GM20000 (cell line): ENCODE results near the gene H3-3A.
A peak's percentile ranks its signal among the peaks of the same experiment; 100 is the strongest.

Experiments
- DNase-seq: peaks from one replicate; pipeline ENCODE4 v3.0.0; 2012; ENCODE audit warnings: low spot score
- CTCF ChIP-seq: IDR thresholded peaks from 2 replicates; pipeline ENCODE4 v1.5.1; 2012; ENCODE audit warnings: mild to moderate bottlenecking, control low read depth; ENCODE audit errors: extremely low read depth, missing control alignments

The H3-3A gene

DNA sequence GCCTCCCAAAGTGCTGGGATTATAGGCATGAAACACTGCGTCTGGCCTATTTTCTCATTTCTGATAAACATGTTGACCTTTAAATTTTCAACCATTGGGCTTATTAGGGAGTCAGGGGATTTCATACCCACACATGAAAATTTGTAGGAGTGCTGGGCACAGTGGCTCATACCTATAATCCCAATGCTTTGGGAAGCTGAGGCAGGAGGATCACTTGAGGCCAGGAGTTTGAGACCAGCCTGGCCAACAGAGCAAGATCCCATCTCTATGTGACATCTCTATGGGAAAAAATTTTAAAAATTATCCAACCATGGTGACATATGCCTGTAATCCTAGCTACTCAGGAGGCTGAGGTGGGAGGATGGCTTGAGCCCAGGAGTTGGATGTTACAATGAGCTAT, 10.5 kb upstream of the H3-3A start:
- no peak for DNase-seq
- no peak for TF ChIP-seq CTCF

GRCh38 chr1:226054519-226055327, 7.8 kb upstream of the H3-3A start:
- DNase-seq = no peak
- no peak for TF ChIP-seq CTCF

DNA sequence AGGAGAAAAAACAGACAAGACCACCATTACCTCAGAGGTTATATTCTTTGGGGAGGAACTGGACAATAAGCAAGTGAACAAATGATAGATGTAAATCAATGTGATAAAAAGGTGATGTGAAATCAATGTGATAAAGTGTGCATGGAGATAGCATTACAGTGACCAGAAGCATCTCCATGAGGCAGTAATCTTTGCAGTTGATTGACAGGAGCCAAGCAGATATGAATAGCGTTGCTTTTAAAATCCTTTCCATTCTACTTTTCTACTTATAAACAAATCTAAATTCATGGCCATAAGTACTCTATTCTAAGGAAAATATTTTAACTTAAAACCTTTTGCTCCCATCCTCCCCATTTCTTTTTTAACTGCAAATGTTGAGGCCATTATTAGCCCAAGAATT, 2.8 kb upstream of the H3-3A start:
- DNase-seq = no peak
- no peak for TF ChIP-seq CTCF

DNA sequence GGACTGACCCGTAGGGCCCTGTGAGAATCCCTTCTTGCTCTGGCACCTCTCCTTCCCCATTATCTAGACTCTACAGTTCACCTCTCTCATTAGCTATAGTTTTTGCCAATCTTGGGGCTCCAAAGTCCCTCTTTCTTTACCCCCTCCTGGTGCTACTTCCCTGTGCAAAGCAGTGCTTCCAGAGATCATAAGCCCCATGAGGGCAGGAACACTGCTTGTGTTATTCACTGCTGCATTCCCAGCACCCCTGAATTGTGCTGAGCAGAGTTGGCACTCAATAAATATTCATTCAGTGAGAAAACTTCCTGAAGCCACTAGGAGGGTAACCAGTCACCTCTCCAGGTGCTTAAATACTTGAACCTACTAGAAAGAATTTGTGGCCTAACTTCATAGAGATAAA, 2.1 kb upstream of the H3-3A start:
- no peak for TF ChIP-seq CTCF
- no peak for DNase-seq

- DNase-seq = no peak
- no peak for TF ChIP-seq CTCF
Observed at GRCh38 chr1:226061068-226061840, 1.3 kb upstream of the H3-3A start.

DNA sequence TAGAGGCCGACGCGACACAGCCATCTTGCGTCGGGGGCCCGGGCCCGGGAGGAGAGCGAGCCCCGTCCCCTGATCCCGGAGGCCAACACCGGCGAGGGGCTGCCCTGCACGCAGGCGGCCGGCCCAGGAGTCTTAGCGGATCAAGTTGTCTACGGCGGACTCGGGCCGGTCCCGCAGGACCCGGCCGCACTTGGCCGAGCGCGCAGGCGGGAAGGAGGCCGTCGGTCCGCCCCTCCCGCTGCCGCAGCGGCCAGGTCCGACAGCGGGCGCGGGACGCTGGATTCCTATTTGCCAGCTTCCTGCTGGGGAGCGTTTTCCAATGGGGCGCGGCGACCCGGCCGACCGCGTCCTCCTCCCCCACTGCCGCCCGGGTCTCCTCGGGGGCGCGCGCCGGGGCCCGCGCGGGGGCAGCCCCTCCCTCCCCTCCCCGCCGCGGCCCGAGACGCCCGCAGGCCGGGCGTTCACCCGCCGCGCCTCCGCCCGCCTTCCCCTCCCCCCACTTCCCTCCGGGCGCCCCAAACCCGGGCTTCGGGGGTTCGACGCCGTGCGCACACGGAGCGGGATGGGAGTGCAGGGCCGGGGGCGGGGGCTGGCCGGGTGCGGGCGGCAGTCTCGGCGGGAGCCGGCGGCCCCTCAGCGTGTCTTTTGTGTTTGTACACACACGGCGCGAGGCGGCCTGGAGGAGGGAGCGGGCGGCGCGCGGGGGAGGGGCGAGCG, 517 bp upstream of the H3-3A start:
- TF ChIP-seq CTCF = no peak
- no peak for DNase-seq

GRCh38 chr1:226063224-226063976, 884 bp downstream of the H3-3A start:
- DNase-seq = peak; percentile 58
- TF ChIP-seq CTCF = no peak
